ENCODE data around the gene JOSD2.

Gene JOSD2

DNA sequence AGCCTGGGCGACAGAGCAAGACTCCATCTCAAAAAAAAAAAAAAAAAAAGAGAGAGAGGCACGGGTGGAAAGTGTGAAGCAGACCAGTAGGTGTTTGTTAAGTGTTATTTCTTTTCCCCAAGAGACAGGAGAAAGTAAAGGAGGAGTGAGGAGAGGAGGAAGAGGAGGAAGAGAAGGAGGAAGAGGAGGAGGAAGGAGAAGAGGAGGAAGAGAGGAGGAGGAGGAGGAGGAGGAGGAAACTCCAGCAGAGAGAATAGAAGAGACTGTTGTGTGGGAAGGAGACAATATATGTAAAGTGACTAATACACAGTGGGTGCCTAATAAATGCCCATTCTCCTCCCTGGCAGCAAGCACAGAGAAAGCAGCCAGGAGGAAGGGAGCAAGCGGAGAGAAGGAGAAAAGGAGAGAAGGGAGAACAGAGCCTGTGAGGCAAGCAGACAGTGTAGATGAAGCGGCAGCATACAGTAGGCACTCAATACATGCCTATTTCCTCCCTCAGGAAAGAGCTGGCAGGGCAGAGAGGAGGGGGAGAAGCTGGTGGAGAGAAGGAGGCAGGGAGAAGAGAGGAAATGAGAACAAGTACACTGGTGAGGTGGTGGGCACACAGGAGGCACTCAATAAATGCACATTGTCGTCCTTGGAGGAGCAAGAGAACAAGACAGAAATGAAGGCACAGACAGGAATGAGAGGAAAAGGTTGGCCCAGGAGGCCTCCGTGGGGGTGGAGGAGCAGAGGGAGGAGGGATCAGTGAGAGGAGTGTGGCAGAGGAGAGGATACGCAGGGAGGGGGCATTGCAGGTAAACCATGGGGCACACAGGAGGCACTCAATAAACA lies 16.6 kb downstream of the JOSD2 start:
- no peaks in the 10 kb centered on the region for H3K27me3 ChIP-seq (replicated peaks in 2 of 5; ENCODE audit: control insufficient read depth in 4 of 5, insufficient read depth in 5 of 5, low read length in 4 of 5)
- CTCF ChIA-PET = no interaction called here
- peaks cover 0 to 3% (median 0%) of the 10 kb centered on the region in 4 experiments for H3K36me3 ChIP-seq (ENCODE audit: control insufficient read depth in 4 of 4, insufficient read depth in 4 of 4, low read length in 3 of 4)

DNA sequence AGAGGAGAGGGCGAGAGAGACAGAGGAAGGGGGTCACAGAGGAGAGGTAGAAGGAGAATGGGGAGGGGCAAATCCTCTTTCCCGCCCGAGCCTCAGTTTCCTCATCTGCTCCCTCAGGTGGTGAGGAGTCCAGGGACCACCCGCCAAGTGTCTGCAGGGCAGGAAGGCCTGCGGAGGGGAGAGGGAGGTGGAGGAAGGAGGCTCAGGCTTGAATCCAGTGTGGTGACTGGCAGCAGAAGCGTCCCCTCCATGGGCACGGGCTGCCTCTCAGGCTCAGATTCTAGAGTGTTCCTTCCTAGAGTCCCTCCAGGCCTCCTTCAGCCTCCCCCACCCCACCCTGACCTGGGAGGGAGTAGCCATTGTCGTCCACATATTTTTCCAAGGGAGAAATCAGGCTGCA lies 17.8 kb downstream of the JOSD2 start:
- Histone ChIP-seq H3K4me1 (ENCODE audit: control extremely low read depth in 1 of 4, control insufficient read depth in 4 of 4, insufficient read depth in 4 of 4, low read length in 3 of 4) (peaks cover 0 to 15% (median 11%) of the 10 kb centered on the region in 4 experiments), H3K4me3 (ENCODE audit: control insufficient read depth in 1 of 7, extremely low read depth in 1 of 7, insufficient read depth in 4 of 7, low read depth in 2 of 7, low read length in 6 of 7) (no peak overlapping the region), H3K9me3 (ENCODE audit: control extremely low read depth in 1 of 5, control insufficient read depth in 4 of 5, insufficient read depth in 2 of 5, low read depth in 1 of 5, low read length in 4 of 5) (no peaks in the 10 kb centered on the region), H3K27me3 (replicated peaks in 2 of 5; ENCODE audit: control insufficient read depth in 4 of 5, insufficient read depth in 5 of 5, low read length in 4 of 5) (no peaks in the 10 kb centered on the region), H3K27ac (ENCODE audit: insufficient read depth in 1 of 2, low read depth in 1 of 2, low read length in 2 of 2, poor library complexity in 1 of 2, severe bottlenecking in 2 of 2) (no peak overlapping the region), H3K36me3 (ENCODE audit: control insufficient read depth in 4 of 4, insufficient read depth in 4 of 4, low read length in 3 of 4) (peaks cover 0 to 3% (median 0%) of the 10 kb centered on the region in 4 experiments)
- WGBS (ENCODE audit: insufficient coverage) = 100% methylated on average over 2 of the region's 8 CpGs
- DNase-seq = no peak
- CTCF ChIA-PET = no interaction called here
- POLR2A ChIA-PET = no interaction called here

More for the DNA sequence above, 16.6 kb downstream of the JOSD2 start:
- Histone ChIP-seq H3K4me1 (ENCODE audit: control extremely low read depth in 1 of 4, control insufficient read depth in 4 of 4, insufficient read depth in 4 of 4, low read length in 3 of 4) (peaks cover 0 to 11% (median 10%) of the 10 kb centered on the region in 4 experiments), H3K4me3 (ENCODE audit: control insufficient read depth in 1 of 7, extremely low read depth in 1 of 7, insufficient read depth in 4 of 7, low read depth in 2 of 7, low read length in 6 of 7) (no peak overlapping the region), H3K9me3 (ENCODE audit: control extremely low read depth in 1 of 5, control insufficient read depth in 4 of 5, insufficient read depth in 2 of 5, low read depth in 1 of 5, low read length in 4 of 5) (no peaks in the 10 kb centered on the region), H3K27ac (ENCODE audit: insufficient read depth in 1 of 2, low read depth in 1 of 2, low read length in 2 of 2, poor library complexity in 1 of 2, severe bottlenecking in 2 of 2) (no peak overlapping the region)
- WGBS (ENCODE audit: insufficient coverage) = 100% methylated on average over 2 of the region's 7 CpGs
- no peak for DNase-seq
- POLR2A ChIA-PET = no interaction called here

DNA sequence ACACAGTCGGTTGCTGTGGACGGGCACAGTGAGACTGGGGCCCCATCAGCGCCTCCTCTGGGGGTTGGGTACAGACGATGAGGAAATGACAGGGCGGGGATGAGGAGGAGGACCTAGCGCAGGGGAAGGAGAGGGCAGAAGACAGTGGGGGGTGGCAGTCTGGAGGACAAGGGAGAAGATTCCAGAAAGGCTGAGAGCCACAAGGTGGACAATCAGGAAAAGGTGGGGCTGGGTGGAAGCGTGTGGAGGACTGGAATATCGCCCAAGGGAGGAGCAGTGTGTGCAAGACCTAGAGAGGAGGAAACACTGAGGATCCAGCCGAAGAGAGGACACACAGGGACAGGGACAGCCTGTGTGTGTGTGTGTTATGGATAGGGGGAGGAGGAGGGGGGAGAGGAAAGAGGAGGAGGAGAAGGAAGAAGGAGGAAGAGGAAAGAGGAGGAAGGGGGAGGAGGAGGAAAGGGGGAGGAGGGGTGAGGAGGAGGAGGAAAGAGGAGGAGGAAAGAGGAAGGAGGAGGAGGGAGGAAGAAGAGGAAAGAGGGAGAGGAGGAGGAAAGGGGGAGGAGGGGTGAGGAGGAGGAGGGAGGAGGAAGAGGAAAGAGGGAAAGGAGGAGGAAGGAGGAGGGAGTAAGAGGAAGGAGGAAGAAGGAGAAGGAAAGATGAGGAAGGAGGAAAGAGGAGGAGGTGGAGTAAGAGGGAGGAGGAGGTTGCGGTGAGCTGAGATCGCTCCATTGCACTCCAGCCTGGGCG lies 18.5 kb downstream of the JOSD2 start:
- Histone ChIP-seq H3K36me3 (ENCODE audit: control insufficient read depth in 4 of 4, insufficient read depth in 4 of 4, low read length in 3 of 4) (peaks cover 0 to 3% (median 0%) of the 10 kb centered on the region in 4 experiments), H3K4me1 (ENCODE audit: control extremely low read depth in 1 of 4, control insufficient read depth in 4 of 4, insufficient read depth in 4 of 4, low read length in 3 of 4) (peaks cover 0 to 18% (median 14%) of the 10 kb centered on the region in 4 experiments), H3K4me3 (ENCODE audit: control insufficient read depth in 1 of 7, extremely low read depth in 1 of 7, insufficient read depth in 4 of 7, low read depth in 2 of 7, low read length in 6 of 7) (peak overlapping the region in 3 of 7 experiments; percentile 24 to 33 (median 26)), H3K27ac (ENCODE audit: insufficient read depth in 1 of 2, low read depth in 1 of 2, low read length in 2 of 2, poor library complexity in 1 of 2, severe bottlenecking in 2 of 2) (no peak overlapping the region), H3K9me3 (ENCODE audit: control extremely low read depth in 1 of 5, control insufficient read depth in 4 of 5, insufficient read depth in 2 of 5, low read depth in 1 of 5, low read length in 4 of 5) (no peaks in the 10 kb centered on the region), H3K27me3 (replicated peaks in 2 of 5; ENCODE audit: control insufficient read depth in 4 of 5, insufficient read depth in 5 of 5, low read length in 4 of 5) (no peaks in the 10 kb centered on the region)
- DNase-seq = peak; percentile 31 to 58 (median 48)
- POLR2A ChIA-PET = no interaction called here
- WGBS (ENCODE audit: insufficient coverage) = 1% methylated on average over 9 of the region's 12 CpGs
- CTCF ChIA-PET = no interaction called here

DNA sequence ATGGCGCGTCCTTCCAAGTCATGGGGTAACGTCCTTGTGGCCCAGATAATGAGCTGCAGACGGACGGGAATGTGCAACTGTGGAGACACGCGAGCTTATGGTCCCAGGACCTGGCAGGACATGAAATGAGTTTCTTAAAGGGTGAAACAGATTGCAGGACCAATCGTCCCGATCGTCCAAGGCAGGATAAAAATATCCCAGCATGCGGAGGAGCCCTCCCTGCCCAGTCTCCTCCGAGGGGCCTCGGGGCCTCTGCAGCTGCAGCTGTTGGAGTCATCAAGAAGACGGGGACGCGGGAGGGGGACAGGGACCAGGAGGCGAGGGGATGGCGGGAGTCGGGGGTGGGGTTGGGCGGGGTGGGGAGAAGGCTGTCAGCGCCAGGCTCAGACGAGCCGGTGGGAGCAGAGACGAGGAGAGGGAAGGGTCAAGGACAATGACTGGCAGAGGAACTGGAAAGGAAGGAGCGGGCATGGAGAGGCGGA lies 20.0 kb downstream of the JOSD2 start:
- H3K4me3 ChIP-seq (ENCODE audit: control insufficient read depth in 1 of 7, extremely low read depth in 1 of 7, insufficient read depth in 4 of 7, low read depth in 2 of 7, low read length in 6 of 7) = no peak overlapping the region
- ChIA-PET CTCF (no interaction called here), POLR2A (no interaction called here)
- no peak overlapping the region for H3K27ac ChIP-seq (ENCODE audit: insufficient read depth in 1 of 2, low read depth in 1 of 2, low read length in 2 of 2, poor library complexity in 1 of 2, severe bottlenecking in 2 of 2)
- peaks cover 0 to 8% (median 3%) of the 10 kb centered on the region in 5 experiments for H3K9me3 ChIP-seq (ENCODE audit: control extremely low read depth in 1 of 5, control insufficient read depth in 4 of 5, insufficient read depth in 2 of 5, low read depth in 1 of 5, low read length in 4 of 5)
- H3K27me3 ChIP-seq (replicated peaks in 2 of 5; ENCODE audit: control insufficient read depth in 4 of 5, insufficient read depth in 5 of 5, low read length in 4 of 5) = no peaks in the 10 kb centered on the region
- DNase-seq = no peak
- peaks cover 0 to 3% (median 0%) of the 10 kb centered on the region in 4 experiments for H3K36me3 ChIP-seq (ENCODE audit: control insufficient read depth in 4 of 4, insufficient read depth in 4 of 4, low read length in 3 of 4)
- 81% methylated on average over 24 of the region's 26 CpGs for WGBS (ENCODE audit: insufficient coverage)
- H3K4me1 ChIP-seq (ENCODE audit: control extremely low read depth in 1 of 4, control insufficient read depth in 4 of 4, insufficient read depth in 4 of 4, low read length in 3 of 4) = peaks cover 0 to 22% (median 15%) of the 10 kb centered on the region in 4 experiments

DNA sequence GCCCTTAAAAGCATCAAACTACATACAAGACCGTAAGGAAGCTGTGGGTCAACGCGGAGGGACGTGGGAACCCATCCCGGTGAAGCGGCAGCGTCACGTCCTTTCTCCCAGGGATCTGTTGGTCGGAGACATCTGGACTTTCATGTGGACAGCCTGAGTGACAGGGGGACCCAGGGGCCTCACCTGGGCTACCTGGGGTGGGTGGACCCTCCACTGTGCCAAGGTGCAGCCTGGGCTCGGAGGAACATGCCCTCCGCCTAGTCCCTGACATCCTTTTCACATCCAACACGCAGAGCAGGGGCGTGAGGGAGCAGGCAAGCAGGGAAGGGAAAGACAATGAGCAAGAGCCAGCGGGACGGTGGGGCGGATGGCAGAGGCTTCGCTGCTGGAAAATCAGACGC lies 20.6 kb downstream of the JOSD2 start:
- ChIA-PET CTCF (no interaction called here), POLR2A (no interaction called here)
- H3K36me3 ChIP-seq (ENCODE audit: control insufficient read depth in 4 of 4, insufficient read depth in 4 of 4, low read length in 3 of 4) = peaks cover 0 to 3% (median 0%) of the 10 kb centered on the region in 4 experiments
- H3K4me3 ChIP-seq (ENCODE audit: control insufficient read depth in 1 of 7, extremely low read depth in 1 of 7, insufficient read depth in 4 of 7, low read depth in 2 of 7, low read length in 6 of 7) = no peak overlapping the region
- H3K4me1 ChIP-seq (ENCODE audit: control extremely low read depth in 1 of 4, control insufficient read depth in 4 of 4, insufficient read depth in 4 of 4, low read length in 3 of 4) = peaks cover 0 to 22% (median 15%) of the 10 kb centered on the region in 4 experiments
- 92% methylated on average over 7 of the region's 18 CpGs for WGBS (ENCODE audit: insufficient coverage)
- H3K27me3 ChIP-seq (replicated peaks in 2 of 5; ENCODE audit: control insufficient read depth in 4 of 5, insufficient read depth in 5 of 5, low read length in 4 of 5) = no peaks in the 10 kb centered on the region
- H3K9me3 ChIP-seq (ENCODE audit: control extremely low read depth in 1 of 5, control insufficient read depth in 4 of 5, insufficient read depth in 2 of 5, low read depth in 1 of 5, low read length in 4 of 5) = peaks cover 0 to 10% (median 3%) of the 10 kb centered on the region in 5 experiments
- H3K27ac ChIP-seq (ENCODE audit: insufficient read depth in 1 of 2, low read depth in 1 of 2, low read length in 2 of 2, poor library complexity in 1 of 2, severe bottlenecking in 2 of 2) = no peak overlapping the region
- DNase-seq = no peak

DNA sequence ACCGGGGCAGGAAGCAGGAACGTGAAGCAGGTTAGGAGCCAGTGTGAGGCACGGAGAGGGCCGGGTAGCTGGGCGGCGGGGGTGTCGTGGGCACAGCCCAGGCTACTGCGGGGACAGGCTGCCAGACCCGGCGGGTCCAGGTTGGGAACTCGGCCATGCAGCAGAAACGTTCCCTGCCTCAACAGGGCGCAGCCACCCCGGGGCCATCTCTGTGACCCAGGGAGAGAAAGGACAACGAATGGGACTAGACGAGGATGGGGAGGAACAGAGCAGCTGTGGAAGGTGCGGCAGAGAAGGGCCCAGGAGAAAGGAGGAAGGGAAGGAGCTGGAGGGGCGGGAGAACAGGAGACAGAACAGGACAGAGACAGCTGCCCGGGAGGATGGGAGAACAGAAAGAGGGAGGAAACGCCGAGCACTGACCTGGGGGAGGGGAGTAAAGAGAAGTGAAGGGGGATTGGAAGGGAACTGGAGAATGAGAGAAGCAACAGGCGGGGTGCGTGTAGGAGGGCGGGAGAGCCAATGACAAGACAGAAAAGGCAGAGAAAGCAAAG lies 21.5 kb downstream of the JOSD2 start:
- WGBS (ENCODE audit: insufficient coverage) = 90% methylated on average over 23 of the region's 24 CpGs
- H3K27me3 ChIP-seq (replicated peaks in 2 of 5; ENCODE audit: control insufficient read depth in 4 of 5, insufficient read depth in 5 of 5, low read length in 4 of 5) = no peaks in the 10 kb centered on the region
- POLR2A ChIA-PET = no interaction called here
- peaks cover 0 to 10% (median 3%) of the 10 kb centered on the region in 5 experiments for H3K9me3 ChIP-seq (ENCODE audit: control extremely low read depth in 1 of 5, control insufficient read depth in 4 of 5, insufficient read depth in 2 of 5, low read depth in 1 of 5, low read length in 4 of 5)
- H3K4me3 ChIP-seq (ENCODE audit: control insufficient read depth in 1 of 7, extremely low read depth in 1 of 7, insufficient read depth in 4 of 7, low read depth in 2 of 7, low read length in 6 of 7) = no peak overlapping the region
- H3K36me3 ChIP-seq (ENCODE audit: control insufficient read depth in 4 of 4, insufficient read depth in 4 of 4, low read length in 3 of 4) = peaks cover 0 to 7% (median 0%) of the 10 kb centered on the region in 4 experiments
- CTCF ChIA-PET = no interaction called here
- H3K4me1 ChIP-seq (ENCODE audit: control extremely low read depth in 1 of 4, control insufficient read depth in 4 of 4, insufficient read depth in 4 of 4, low read length in 3 of 4) = peaks cover 0 to 22% (median 15%) of the 10 kb centered on the region in 4 experiments
- no peak for DNase-seq
- no peak overlapping the region for H3K27ac ChIP-seq (ENCODE audit: insufficient read depth in 1 of 2, low read depth in 1 of 2, low read length in 2 of 2, poor library complexity in 1 of 2, severe bottlenecking in 2 of 2)
